Neural crest cell (in vitro differentiated cells): Measurements from ENCODE around the gene PIGM. TPM values are rescaled to one million over a fixed set of nuclear protein-coding genes. Genes with fewer than 3 reads are reported as not detected.

ENCODE experiments used
- DNase-seq: peaks from one replicate; pipeline ENCODE4 v3.0.0; 2021; ENCODE audit warnings: low read depth, mixed read lengths, low spot score
- H3K27ac Mint-ChIP-seq: one replicate; pipeline ENCODE4 v1.8.0; 2021; ENCODE audit warnings: mild to moderate bottlenecking, mixed read lengths; ENCODE audit not compliant: unreplicated experiment
- H3K27me3 Mint-ChIP-seq: 2 replicates; pipeline ENCODE4 v1.8.0; 2021; ENCODE audit warnings: low read depth, mild to moderate bottlenecking, mixed read lengths
- H3K36me3 Mint-ChIP-seq: 2 replicates; pipeline ENCODE4 v1.8.0; 2021; ENCODE audit warnings: low read depth, mild to moderate bottlenecking, mixed read lengths
- H3K4me1 Mint-ChIP-seq: 2 replicates; pipeline ENCODE4 v1.8.0; 2021; ENCODE audit warnings: mixed read lengths
- H3K4me3 Mint-ChIP-seq: one replicate; pipeline ENCODE4 v1.8.0; 2021; ENCODE audit warnings: mild to moderate bottlenecking, mixed read lengths
- H3K9me3 Mint-ChIP-seq: 2 replicates; pipeline ENCODE4 v1.8.0; 2021; ENCODE audit warnings: mixed read lengths
- CTCF ChIP-seq: fragments of 200-600 bp; sonication (generic); conservative IDR thresholded peaks from 2 replicates; pipeline ENCODE4 v1.5.0; 2021; ENCODE audit warnings: antibody characterized with exemption, mild to moderate bottlenecking
- total RNA-seq: library from RNA; stranded (reverse); gene quantifications from 2 replicates; pipeline ENCODE4 v1.2.1, GENCODE V29; 2021

The PIGM gene
- total RNA-seq, 1 donor from 2014 or later: 9.9 TPM

- H3K27me3 Mint-ChIP-seq: no peaks in the 10 kb centered on the region
- TF ChIP-seq CTCF: no peak
- H3K9me3 Mint-ChIP-seq: no peaks in the 10 kb centered on the region
- H3K4me3 Mint-ChIP-seq: peak overlapping the region; percentile 18
- no peak overlapping the region for H3K27ac Mint-ChIP-seq
- no peak for DNase-seq
- no peaks in the 10 kb centered on the region for H3K36me3 Mint-ChIP-seq
- H3K4me1 Mint-ChIP-seq: peaks cover 29% of the 10 kb centered on the region
Observed at GRCh38 chr1:160024195-160024905, 7.4 kb downstream of the PIGM start.

GRCh38 chr1:160022330-160023310 is 9.2 kb downstream of the PIGM start:
- Mint-ChIP-seq H3K27ac (no peak overlapping the region), H3K27me3 (peaks cover 12% of the 10 kb centered on the region), H3K4me3 (no peak overlapping the region), H3K9me3 (no peaks in the 10 kb centered on the region), H3K4me1 (peaks cover 29% of the 10 kb centered on the region), H3K36me3 (no peaks in the 10 kb centered on the region)
- no peak for TF ChIP-seq CTCF
- DNase-seq: no peak

GRCh38 chr1:160021376-160022074 is 10.3 kb downstream of the PIGM start:
- peaks cover 20% of the 10 kb centered on the region for H3K27me3 Mint-ChIP-seq
- H3K4me1 Mint-ChIP-seq: peaks cover 29% of the 10 kb centered on the region
- H3K36me3 Mint-ChIP-seq: no peaks in the 10 kb centered on the region
- no peak for DNase-seq
- TF ChIP-seq CTCF: no peak
- no peak overlapping the region for H3K4me3 Mint-ChIP-seq
- no peak overlapping the region for H3K27ac Mint-ChIP-seq
- H3K9me3 Mint-ChIP-seq: no peaks in the 10 kb centered on the region

GRCh38 chr1:160020196-160020595 is 11.6 kb downstream of the PIGM start:
- H3K9me3 Mint-ChIP-seq: no peaks in the 10 kb centered on the region
- no peaks in the 10 kb centered on the region for H3K36me3 Mint-ChIP-seq
- peaks cover 24% of the 10 kb centered on the region for H3K4me1 Mint-ChIP-seq
- H3K27ac Mint-ChIP-seq: no peak overlapping the region
- no peak for DNase-seq
- TF ChIP-seq CTCF: no peak
- H3K27me3 Mint-ChIP-seq: peaks cover 22% of the 10 kb centered on the region
- no peak overlapping the region for H3K4me3 Mint-ChIP-seq

- no peak for DNase-seq
- Mint-ChIP-seq H3K9me3 (no peaks in the 10 kb centered on the region), H3K27me3 (peaks cover 27% of the 10 kb centered on the region), H3K36me3 (no peaks in the 10 kb centered on the region), H3K27ac (no peak overlapping the region), H3K4me3 (no peak overlapping the region), H3K4me1 (peaks cover 12% of the 10 kb centered on the region)
- no peak for TF ChIP-seq CTCF
Observed at GRCh38 chr1:160018900-160019299, 12.9 kb downstream of the PIGM start.
